Esophagus muscularis mucosa (tissue), 4 donors: ENCODE data around the gene ITGB6. TPM values are rescaled to one million over a fixed set of nuclear protein-coding genes. Genes with fewer than 3 reads are reported as not detected.

ENCODE experiments used
- DNase-seq: peaks from one replicate; pipeline ENCODE4 v3.0.0-alpha.2; 2017; ENCODE audit errors: extremely low spot score
- H3K27ac ChIP-seq, 4 donors: fragments of 200-600 bp; sonication (generic); replicated peaks in 1 of 4; 1 replicate in 3 of 4; 2 replicates in 1 of 4; pipeline ENCODE4 v1.5.1; 2016 to 2019; ENCODE audit warnings: mild to moderate bottlenecking in 1 of 4
- H3K27me3 ChIP-seq, 4 donors: fragments of 200-600 bp; sonication (generic); one replicate each; pipeline versions ENCODE4 v1.5.1 to v1.6.0; 2016 to 2019
- H3K36me3 ChIP-seq, 4 donors: fragments of 200-600 bp; sonication (generic); one replicate each; pipeline ENCODE4 v1.5.1; 2016 to 2019
- H3K4me1 ChIP-seq, 4 donors: fragments of 200-600 bp; sonication (generic); one replicate each; pipeline ENCODE4 v1.5.1; 2016 to 2019
- H3K4me3 ChIP-seq, 4 donors: fragments of 200-600 bp; sonication (generic); 1 replicate in 2 of 4; 2 replicates in 2 of 4; pipeline ENCODE4 v1.5.1; 2016 to 2019; ENCODE audit warnings: mild to moderate bottlenecking in 4 of 4, moderate library complexity in 1 of 4
- H3K9me3 ChIP-seq, 4 donors: fragments of 200-600 bp; sonication (generic); 1 replicate in 3 of 4; 2 replicates in 1 of 4; pipeline ENCODE4 v1.5.1; 2016 to 2019
- EP300 ChIP-seq: sonication (generic); formaldehyde crosslinking; IDR thresholded peaks from one replicate; pipeline ENCODE4 v1.6.1; 2017; ENCODE audit warnings: antibody characterized with exemption
- POLR2A ChIP-seq: fragments of 450-650 bp; IDR thresholded peaks from one replicate; pipeline ENCODE4 v1.6.1; 2017; ENCODE audit warnings: antibody characterized with exemption, moderate library complexity, mild to moderate bottlenecking, low read depth
- POLR2AphosphoS5 ChIP-seq, 2 donors: sonication (generic); formaldehyde crosslinking; IDR thresholded peaks; one replicate each; pipeline ENCODE4 v1.6.1; 2017; ENCODE audit warnings: antibody characterized with exemption in 2 of 2
- WGBS: methylation state at CpG from one replicate; pipeline ENCODE4 v1.1.5; 2018; 5-methylcytosine and 5-hydroxymethylcytosine counted together
- intact Hi-C: fragments of 100-400 bp; cut with DNase I; formaldehyde crosslinking; loops from one replicate; pipeline ENCODE4 v1.15.1; 2023
- total RNA-seq, 4 donors: library from RNA; depleted of rRNA; stranded (reverse); fragments of >200 nt; gene quantifications; one replicate each; pipeline versions ENCODE4 v1.1.0 to v1.2.1, GENCODE V29; 2016
- TF ChIP-seq, protein P1 (sequence below), 3 experiments: fragments of 200-600 bp in 2 of 3; fragments of 450-650 bp in 1 of 3; sonication (generic) in 2 of 3; IDR thresholded peaks; one replicate each; pipeline ENCODE4 v1.5.1; 2017 to 2019; ENCODE audit warnings: antibody characterized with exemption in 3 of 3, mild to moderate bottlenecking in 2 of 3, moderate library complexity in 1 of 3

The ITGB6 gene
- total RNA-seq, 4 donors from 2014 or later, result 0.17 to 3.4 TPM; not detected in 2

DNA sequence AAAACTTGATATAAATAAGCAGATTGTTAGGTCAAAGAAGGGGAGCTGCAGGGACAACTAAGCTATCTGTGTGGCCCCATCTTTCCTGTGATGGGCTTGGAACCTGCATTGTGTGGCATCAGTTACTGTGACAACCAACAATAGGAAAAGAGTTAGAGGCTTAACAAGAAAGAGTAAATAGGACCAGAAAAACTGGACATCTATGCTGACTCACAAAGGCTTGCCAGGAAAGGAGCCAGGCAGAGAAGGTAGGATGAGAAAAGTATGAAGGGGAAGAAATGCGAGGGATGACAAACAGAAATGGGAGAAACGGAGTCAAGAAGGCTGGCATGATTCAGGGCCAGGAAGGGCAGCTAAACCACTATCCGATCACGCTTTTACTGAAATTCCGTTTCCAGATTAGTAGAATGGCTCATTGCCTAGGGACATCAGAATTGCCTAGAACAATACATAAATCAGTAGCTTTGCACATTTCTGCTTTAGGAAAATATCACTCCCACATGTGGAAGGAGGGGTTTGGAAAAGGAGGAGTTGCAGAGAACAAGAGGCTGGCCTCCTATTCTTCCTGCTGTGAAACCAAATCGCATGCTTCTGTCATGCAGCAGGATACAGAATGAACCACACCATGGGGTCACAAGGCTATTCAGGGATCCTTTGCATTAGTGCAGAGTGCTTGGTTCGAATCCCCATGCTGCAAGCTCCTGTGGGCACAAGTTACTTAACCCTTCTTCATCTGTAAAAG is 144.9 kb downstream of the ITGB6 start:
- TF ChIP-seq POLR2AphosphoS5 (IDR thresholded peaks at IDR 0.05) (no peak), POLR2A (no peak), EP300 (no peak)
- TF ChIP-seq, protein P1, sequence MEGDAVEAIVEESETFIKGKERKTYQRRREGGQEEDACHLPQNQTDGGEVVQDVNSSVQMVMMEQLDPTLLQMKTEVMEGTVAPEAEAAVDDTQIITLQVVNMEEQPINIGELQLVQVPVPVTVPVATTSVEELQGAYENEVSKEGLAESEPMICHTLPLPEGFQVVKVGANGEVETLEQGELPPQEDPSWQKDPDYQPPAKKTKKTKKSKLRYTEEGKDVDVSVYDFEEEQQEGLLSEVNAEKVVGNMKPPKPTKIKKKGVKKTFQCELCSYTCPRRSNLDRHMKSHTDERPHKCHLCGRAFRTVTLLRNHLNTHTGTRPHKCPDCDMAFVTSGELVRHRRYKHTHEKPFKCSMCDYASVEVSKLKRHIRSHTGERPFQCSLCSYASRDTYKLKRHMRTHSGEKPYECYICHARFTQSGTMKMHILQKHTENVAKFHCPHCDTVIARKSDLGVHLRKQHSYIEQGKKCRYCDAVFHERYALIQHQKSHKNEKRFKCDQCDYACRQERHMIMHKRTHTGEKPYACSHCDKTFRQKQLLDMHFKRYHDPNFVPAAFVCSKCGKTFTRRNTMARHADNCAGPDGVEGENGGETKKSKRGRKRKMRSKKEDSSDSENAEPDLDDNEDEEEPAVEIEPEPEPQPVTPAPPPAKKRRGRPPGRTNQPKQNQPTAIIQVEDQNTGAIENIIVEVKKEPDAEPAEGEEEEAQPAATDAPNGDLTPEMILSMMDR (IDR thresholded peaks at IDR 0.05), result no peak
- Histone ChIP-seq H3K9me3 (no peaks in the 10 kb centered on the region), H3K4me3 (no peak overlapping the region), H3K27ac (no peak overlapping the region), H3K36me3 (no peaks in the 10 kb centered on the region), H3K4me1 (peaks cover 0 to 25% (median 24%) of the 10 kb centered on the region in 4 donors), H3K27me3 (no peaks in the 10 kb centered on the region)
- WGBS, result 78% methylated on average over 7 of the region's 7 CpGs
- peak; percentile 87 for DNase-seq
- intact Hi-C loops, result no loop called here

DNA sequence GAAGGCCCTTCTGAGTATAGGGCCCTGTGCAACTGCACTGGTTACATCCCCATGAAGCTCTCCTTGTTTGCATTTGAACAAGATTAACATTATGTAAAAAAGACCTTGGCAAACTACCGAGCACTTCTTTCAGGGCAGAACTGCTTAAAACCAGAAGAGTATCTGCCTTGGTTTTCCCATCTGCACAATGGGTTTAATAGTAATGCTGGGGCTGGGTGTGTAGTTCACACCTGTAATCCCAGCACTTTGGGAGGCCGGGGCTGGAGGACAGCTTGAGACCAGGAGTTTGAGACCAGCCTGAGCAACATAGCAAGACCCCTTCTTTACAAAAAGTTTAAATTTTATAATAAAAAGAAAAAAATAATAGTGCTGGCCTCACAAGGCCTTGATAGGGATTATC is 146.1 kb downstream of the ITGB6 start:
- Histone ChIP-seq H3K27ac (no peak overlapping the region), H3K4me1 (peaks cover 0 to 24% (median 23%) of the 10 kb centered on the region in 4 donors), H3K9me3 (no peaks in the 10 kb centered on the region), H3K4me3 (no peak overlapping the region), H3K27me3 (no peaks in the 10 kb centered on the region), H3K36me3 (no peaks in the 10 kb centered on the region)
- 97% methylated on average over 2 of the region's 2 CpGs for WGBS
- intact Hi-C loops, result no loop called here
- TF ChIP-seq EP300 (no peak), POLR2AphosphoS5 (IDR thresholded peaks at IDR 0.05) (no peak), POLR2A (no peak)
- TF ChIP-seq, protein P1 (IDR thresholded peaks at IDR 0.05), result no peak
- peak; percentile 53 for DNase-seq

DNA sequence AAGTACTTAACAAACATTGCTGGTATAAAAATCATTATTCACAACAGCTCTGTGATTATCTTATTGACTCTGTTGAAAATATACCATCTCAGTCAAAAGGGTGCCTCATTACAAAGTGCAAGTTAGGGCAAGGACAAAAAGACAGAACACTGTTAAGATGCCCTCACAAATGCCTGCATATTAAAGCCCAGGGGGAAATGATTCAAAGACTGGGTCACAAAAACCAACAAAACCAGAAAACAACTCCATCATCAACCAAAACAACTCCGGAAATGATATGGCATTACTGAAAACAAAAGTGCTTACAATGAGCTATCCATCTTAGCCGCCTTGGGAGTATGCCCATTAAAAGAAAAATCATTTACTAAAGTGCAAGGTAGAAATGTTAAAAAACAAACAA is 147.5 kb downstream of the ITGB6 start:
- WGBS, result 88% methylated on average over 2 of the region's 2 CpGs
- Histone ChIP-seq H3K27ac (no peak overlapping the region), H3K27me3 (no peaks in the 10 kb centered on the region), H3K4me1 (peaks cover 0 to 24% (median 23%) of the 10 kb centered on the region in 4 donors), H3K36me3 (no peaks in the 10 kb centered on the region), H3K9me3 (no peaks in the 10 kb centered on the region), H3K4me3 (no peak overlapping the region)
- TF ChIP-seq EP300, result no peak
- TF ChIP-seq POLR2A, result no peak
- no peak for TF ChIP-seq POLR2AphosphoS5 (IDR thresholded peaks at IDR 0.05)
- TF ChIP-seq, protein P1 (IDR thresholded peaks at IDR 0.05), result no peak
- intact Hi-C loops, result no loop called here
- DNase-seq, result no peak

DNA sequence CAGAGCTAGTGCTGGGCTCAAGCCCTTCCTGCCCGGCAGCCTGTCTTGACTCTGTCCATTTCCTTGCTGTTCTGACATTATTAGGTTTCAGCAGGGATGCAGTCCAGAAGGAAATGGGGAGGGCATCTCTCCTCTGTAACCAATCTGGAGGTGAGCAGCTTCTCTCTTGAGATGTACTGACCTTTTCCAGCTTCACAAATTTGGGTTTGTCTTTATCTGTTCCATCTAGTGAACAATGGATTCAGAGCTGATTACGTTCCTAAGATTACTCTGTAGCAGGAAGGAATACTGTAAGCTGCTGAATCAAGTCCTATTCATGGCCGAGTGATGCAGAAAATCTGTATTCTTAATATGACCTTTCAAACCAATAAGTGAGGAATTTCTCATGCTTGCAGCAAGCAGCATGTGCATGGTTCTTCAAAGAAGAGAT is 148.7 kb downstream of the ITGB6 start:
- H3K4me1 ChIP-seq, result peaks cover 0 to 24% (median 23%) of the 10 kb centered on the region in 4 donors
- WGBS, result 67% methylated on average over 3 of the region's 3 CpGs
- H3K27ac ChIP-seq, result no peak overlapping the region
- intact Hi-C loops, result no loop called here
- H3K27me3 ChIP-seq, result no peaks in the 10 kb centered on the region
- no peak for TF ChIP-seq EP300
- no peak for TF ChIP-seq POLR2AphosphoS5 (IDR thresholded peaks at IDR 0.05)
- no peak for TF ChIP-seq POLR2A
- TF ChIP-seq, protein P1 (IDR thresholded peaks at IDR 0.05), result no peak
- DNase-seq, result peak; percentile 39
- no peak overlapping the region for H3K4me3 ChIP-seq
- H3K9me3 ChIP-seq, result no peaks in the 10 kb centered on the region
- H3K36me3 ChIP-seq, result no peaks in the 10 kb centered on the region

DNA sequence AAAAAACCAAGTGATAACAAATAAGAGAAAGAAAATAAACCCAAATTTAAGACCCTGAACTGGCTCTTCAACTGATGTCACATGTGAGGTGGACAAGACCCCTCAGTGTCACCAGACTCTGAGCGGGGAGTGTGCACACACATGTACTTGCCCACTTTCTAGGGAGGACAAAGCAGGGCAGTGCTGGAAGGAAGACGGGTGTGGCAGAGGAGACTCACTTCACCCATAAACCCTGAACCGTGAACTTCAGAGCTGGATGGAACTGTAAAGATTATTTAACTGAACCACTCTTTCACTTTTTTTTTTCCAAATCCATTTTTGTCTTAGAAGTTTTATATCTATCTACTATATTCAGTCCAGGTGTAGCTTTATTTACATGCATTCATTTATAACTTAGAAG is 149.9 kb downstream of the ITGB6 start:
- no peak for TF ChIP-seq EP300
- TF ChIP-seq, protein P1 (IDR thresholded peaks at IDR 0.05), result no peak
- no peak for TF ChIP-seq POLR2A
- no peak for TF ChIP-seq POLR2AphosphoS5 (IDR thresholded peaks at IDR 0.05)
- intact Hi-C loops, result no loop called here
- 93% methylated on average over 3 of the region's 3 CpGs for WGBS
- DNase-seq, result peak; percentile 42
- Histone ChIP-seq H3K27me3 (no peaks in the 10 kb centered on the region), H3K36me3 (no peaks in the 10 kb centered on the region), H3K4me1 (peaks cover 0 to 20% (median 16%) of the 10 kb centered on the region in 4 donors), H3K27ac (no peak overlapping the region), H3K9me3 (no peaks in the 10 kb centered on the region), H3K4me3 (no peak overlapping the region)
